DMS79 (cell line): ENCODE data around the gene MNX1.
A peak's percentile ranks its signal among the peaks of the same experiment; 100 is the strongest.

Experiments used
- DNase-seq: peaks from one replicate; lab custom pipeline; 2025; lab: John Stamatoyannopoulos, UW

The MNX1 gene

DNA sequence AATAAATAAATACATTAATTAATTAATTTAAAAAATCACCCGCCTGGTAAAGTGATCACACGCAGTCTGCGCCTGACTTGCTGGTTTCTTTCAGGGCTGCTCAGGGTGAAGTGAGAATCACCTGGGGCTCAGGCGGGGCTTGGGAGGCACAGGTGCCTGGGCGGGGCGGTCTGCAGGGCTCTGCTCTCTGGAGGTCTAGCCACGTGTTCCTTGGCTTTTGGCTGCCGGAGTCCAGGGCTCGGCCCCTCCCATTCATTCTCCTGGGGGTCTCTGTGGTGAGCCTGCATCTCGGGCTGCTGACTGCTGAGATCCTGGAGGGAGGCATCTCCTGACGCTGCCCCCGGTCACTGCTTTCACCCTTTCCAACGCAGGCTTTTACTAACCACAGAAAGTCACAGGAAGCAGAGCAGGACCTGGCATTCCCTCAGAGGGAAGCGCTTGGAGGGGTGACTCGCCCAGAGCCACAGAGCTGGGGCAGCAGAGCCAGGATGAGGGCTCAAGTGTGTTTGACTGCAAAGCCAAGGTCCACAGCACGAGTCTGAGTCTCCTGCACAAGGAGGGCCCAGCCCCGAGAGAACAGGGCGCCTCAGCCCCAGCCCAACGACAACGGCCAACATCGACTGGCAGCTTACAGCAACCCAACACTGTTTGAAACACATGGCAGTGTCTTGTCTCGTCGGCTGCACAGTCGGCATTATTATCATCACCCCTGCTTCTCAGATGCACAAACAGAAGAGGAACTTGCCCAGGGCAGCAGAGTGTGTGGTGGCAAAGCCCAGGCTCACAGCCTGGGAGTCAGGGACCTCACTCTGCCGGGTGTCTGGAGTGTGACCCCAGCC is 22.4 kb upstream of the MNX1 start:
- no peak for DNase-seq

DNA sequence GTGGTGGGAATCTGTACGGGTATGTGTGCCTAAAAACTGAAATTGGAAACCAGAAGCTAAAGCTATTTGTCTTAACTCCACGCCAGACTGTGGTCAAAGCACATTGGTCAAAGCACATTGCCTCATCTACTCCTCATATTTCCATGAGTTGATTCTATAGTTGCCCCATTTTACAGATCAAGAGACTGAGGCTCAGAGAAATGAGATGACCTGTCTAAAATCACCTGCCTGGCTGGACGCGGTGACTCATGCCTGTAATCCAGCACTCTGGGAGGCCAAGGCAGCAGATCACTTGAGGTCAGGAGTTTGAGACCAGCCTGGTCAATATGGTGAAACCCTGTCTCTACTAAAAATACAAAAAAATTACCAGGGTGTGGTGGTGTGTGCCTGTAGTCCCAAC is 21.7 kb upstream of the MNX1 start:
- no peak for DNase-seq

DNA sequence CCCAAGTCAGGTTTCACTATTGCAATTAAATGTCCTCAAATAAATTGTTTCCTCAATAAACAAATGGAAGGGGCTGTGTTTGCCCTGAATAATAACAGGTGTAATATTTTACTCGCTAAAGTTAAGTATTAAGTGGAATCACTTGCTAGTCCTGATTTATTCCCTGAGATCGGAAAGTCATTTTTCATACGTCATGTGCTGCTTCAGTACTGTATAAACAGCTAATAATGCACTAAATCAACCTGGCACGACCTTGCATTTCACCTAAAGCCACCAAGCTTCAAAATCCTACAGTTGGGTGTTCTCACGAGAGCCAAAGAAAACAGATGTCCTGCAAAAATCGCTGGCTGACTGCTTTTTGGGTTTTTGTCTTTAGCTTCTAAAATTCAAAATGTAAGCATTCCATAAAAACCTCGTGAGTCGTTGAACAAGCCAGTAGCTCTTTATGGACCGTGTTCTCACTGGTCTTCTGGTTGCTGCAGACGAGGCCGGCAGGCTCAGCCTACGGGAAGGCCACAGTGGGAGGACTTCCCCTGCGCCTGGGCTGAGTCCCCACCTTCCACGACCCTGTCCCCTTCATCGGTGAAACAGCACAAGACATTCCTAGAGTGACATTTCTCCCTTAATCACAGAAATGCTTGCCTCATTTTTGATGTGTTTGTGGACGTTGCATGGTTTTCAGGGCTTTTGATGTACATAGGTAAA is 17.9 kb upstream of the MNX1 start:
- DNase-seq: no peak

DNA sequence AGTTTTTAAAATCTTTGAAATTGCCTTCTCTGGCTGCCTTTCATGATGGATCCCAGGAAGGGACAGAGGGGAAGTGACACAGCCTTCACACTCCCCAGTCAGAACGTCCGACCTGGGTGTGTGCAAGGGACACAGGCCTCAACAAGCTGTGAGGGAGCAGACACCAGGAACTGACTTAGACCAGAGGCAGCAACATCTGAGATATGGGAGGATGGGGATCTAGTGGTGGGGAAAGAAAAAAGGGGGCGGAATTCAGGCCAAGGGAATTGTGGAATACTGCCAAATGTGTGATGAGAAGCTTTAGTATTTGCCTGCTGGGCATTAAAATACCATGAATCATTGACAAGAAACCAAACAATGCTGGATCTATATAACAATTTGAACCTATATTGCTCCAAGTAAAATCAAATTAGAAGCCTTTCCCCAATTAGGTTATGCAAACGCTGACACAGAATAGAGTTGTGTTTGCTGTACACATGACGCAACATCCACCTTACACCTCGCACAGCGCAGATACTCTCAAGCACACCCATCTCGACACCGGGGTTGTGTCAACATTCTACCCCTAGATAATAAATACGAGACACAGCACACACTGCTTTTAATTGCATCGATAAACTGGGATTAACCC is 17.2 kb upstream of the MNX1 start:
- DNase-seq: no peak

DNA sequence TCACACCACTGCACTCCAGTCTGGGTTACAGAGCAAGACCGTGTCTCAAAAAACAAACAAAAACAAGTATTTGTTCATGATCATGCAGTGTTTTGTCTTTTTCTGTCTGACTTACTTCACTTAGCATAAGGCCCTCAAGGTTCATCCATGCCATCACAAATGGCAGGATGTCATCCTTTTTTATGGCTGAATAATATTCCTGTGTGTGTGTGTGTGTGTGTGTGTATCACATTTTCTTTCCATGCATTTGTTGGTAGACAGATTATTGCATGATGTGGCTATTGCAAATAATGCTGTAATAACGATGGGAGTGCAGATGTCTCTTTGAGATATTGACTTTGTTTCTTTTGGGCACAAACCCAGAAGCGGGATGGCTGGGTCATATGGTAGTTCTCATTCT is 14.3 kb upstream of the MNX1 start:
- DNase-seq: no peak

DNA sequence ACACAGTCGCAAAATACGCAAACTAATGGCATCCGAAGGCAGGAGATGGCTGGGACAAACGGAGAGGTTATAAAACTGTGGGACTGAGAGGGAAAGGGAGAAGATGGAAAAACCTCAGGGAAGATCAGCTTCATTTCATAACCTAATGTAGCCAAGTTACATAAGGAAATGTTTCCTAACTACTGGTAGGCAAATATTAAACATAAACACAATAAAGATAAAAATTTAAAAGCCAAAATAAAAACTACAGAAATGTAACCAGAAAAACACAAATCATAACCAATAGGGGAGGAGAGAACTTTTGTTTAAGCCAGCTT is 13.1 kb upstream of the MNX1 start:
- DNase-seq: no peak

DNA sequence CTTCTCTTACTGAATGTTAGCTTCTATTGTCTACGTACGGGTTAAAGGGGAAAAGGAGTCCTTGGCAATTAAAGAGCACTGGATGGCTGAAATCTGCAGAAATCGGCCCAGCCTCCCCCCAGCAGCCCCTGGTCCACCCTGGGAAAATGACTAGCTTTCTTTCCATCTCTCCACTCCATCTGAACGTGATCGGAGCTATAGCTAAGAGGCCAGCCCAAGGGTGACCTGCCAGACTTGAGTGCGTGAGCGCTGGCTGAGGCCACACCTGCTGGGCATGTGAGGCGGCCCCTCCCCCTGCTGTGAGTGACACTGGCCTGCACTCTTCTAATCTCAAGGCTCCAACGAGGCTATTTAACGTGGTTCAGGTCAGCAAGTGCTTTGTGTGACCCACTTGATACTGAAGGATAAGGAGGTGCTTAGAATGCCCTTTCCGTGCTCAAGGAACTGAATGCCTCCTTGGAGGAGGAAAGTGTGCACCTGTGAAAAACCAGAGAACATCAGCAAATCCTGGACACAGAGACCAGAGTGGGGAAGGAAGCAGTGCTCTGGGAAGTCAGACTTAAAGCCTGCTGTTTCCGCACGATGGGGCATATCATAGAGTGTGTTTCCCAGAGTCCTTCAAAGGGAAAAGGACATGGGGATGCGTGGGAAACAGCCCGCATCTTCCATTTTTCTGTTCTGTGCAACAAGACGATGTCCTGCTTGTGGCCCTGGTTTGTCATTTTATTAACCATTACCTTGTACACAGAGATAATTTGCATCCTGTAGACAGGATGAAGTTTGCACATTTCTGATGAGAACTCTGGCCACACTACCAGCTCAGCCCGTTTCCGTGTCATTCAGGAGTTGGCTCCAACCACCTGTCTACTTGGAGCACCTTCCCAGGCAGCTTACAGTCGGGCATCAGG is 12.5 kb upstream of the MNX1 start:
- peak; percentile 79 for DNase-seq

DNA sequence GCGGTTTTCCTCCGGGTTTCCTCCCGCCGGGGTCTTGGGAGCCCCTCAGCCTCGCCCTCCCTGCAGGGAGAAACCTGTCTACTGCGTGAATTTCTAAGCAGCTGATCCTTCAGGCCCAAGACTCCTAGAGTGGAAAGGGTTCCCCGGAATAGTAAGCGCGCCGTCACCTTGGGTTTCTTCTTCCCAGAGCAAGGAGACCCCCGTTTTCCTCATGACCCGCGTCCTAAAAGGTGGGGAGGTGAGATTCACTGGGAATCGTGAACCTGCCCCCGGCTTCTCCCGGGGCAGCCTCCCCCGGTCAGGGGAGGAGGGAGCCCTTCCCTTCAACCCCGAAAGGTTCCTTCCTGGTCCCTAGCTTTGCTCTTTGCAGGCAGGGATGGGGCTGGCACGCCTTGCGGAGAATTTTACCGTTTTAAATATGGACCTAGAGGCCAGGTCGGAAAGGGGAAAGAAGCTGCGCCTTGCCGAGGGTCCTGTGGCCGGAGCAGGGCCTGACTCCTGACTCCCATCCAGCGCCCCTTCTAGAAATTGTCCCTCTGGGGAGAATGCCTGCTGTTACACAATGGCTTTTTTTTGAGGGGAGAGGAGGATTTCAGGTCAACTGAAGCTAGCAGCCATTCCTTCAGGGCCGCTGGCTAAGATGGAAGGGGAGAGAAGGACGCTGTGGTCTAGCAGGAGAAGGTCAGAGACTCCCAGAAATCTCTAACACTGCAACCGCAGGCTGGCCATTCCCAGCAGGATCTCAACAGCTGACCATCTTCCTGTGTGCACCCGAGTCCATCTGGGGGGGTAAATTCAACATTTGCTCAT is 11.6 kb upstream of the MNX1 start:
- no peak for DNase-seq

- no peak for DNase-seq
These were observed 10.8 kb upstream of the MNX1 start for GRCh38 chr7:157021071-157021870.

- DNase-seq: no peak
These were observed 10.1 kb upstream of the MNX1 start for GRCh38 chr7:157020514-157021070.

GRCh38 chr7:157019718-157020451 is 9.4 kb upstream of the MNX1 start:
- no peak for DNase-seq

DNA sequence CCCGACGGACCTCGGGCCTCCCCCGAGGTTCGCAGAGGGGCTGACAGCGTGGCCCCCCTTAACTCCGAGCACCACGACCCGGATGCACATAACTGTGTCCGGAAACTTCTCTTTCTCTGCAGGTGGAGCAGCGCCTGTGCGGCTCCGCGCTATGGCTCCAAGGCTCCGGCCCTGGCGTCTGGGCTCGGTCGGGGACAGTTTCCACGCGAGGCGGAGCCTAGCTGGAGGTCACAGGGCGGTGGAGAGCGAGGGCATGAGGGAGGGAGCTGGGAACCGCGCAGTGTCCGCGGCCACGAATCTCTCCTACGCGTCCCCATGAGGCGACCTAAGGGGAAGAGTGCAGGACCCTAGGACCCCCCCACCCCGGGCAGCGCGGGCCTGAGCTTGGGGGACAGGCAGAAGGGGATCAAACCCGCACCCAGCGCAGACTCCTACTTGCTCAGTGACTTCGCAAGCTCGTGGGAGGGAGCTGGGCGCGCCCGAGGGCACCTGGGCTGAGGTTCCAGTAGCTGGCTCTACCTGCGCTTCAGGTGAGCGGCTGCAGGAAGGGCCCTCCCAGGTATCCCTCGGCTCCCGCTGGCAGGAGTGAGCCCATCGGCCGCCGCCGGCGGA is 8.6 kb upstream of the MNX1 start:
- no peak for DNase-seq

GRCh38 chr7:157018328-157018996 is 8.0 kb upstream of the MNX1 start:
- no peak for DNase-seq

GRCh38 chr7:157017603-157018327 is 7.3 kb upstream of the MNX1 start:
- no peak for DNase-seq

DNA sequence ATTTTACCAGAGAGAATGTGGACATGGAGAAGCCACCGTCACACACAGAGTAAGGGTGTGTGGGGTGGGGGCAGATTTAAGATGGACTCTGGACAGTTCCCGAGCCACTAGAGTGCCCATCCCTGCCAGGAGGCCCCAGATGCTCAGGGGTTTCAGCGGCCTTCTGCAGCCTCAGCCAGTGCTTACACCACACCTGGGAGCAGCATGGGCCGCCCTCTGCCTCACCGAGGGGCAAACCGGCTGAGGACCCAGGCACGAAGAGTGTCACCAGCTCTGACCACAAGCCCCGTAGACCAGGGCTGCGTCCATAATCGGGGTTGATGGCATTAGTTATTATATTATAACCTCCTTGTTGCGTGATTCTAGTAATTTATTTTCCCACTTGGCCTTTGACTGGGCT is 6.7 kb upstream of the MNX1 start:
- no peak for DNase-seq

DNA sequence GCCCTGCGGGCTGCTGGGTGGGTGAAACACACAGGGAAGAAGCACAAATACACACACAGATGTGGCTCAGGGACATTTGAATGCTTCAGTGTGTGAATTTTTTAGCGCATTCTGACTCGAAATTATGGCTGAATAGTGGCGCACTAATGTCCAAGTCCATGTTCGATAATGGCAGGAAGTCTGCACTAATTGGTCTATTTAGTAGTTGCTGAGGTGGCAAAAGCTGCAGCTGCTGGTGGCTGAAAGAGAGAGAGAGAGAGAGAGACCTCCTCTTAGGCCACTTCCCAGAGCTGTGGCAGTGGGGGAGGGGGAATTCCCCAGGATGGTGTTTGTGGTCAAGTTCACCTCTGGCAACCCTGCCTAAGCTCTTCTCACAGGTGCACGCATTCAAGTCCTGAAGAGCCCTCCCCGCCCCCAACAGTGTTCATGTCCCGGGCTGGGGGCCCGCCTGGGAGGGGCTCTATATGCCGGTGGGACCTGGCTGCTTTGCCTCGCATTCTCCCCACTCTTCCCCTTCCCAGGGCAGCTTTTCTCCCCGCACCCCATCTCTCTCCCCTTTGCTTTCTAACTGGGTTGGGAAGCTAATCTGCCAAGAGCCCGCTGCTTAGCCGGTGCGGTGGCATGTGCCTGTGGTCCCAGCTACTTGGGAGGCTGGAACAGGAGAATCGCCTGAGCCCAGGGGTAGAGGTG is 6.0 kb upstream of the MNX1 start:
- no peak for DNase-seq

- DNase-seq: no peak
These were observed 5.5 kb upstream of the MNX1 start for GRCh38 chr7:157016024-157016351.
